Tibial nerve (tissue), 4 donors: Measurements from ENCODE around the gene CD300LB. TPM values are rescaled to one million over a fixed set of nuclear protein-coding genes. Genes with fewer than 3 reads are reported as not detected.

Experiments used
- DNase-seq, 2 donors: peaks; one replicate each; pipeline ENCODE4 v3.0.0-alpha.2; 2019; ENCODE audit warnings: low spot score in 2 of 2
- H3K27ac ChIP-seq, 4 donors: fragments of 200-600 bp; sonication (generic) in 3 of 4; one replicate each; pipeline ENCODE4 v1.5.1; 2017 to 2019; ENCODE audit warnings: mild to moderate bottlenecking in 1 of 4
- H3K27me3 ChIP-seq, 2 donors: fragments of 200-600 bp; sonication (generic) in 1 of 2; one replicate each; pipeline versions ENCODE4 v1.5.1 to v1.6.0; 2017 to 2019
- H3K36me3 ChIP-seq, 3 donors: fragments of 200-600 bp; sonication (generic); one replicate each; pipeline ENCODE4 v1.5.1; 2018 to 2019
- H3K4me1 ChIP-seq, 4 donors: fragments of 200-600 bp; sonication (generic) in 3 of 4; one replicate each; pipeline ENCODE4 v1.5.1; 2017 to 2019
- H3K4me3 ChIP-seq, 4 donors: fragments of 200-600 bp; sonication (generic) in 3 of 4; one replicate each; pipeline ENCODE4 v1.5.1; 2017 to 2019; ENCODE audit warnings: mild to moderate bottlenecking in 1 of 4, moderate library complexity in 1 of 4
- H3K9me3 ChIP-seq, 4 donors: fragments of 200-600 bp; sonication (generic) in 3 of 4; one replicate each; pipeline ENCODE4 v1.5.1; 2017 to 2019
- EP300 ChIP-seq, 2 donors: sonication (generic); formaldehyde crosslinking; IDR thresholded peaks; one replicate each; pipeline ENCODE4 v1.6.1; 2017; ENCODE audit warnings: antibody characterized with exemption in 2 of 2, mild to moderate bottlenecking in 1 of 2
- POLR2A ChIP-seq, 2 donors: fragments of 450-650 bp; IDR thresholded peaks; one replicate each; pipeline ENCODE4 v1.6.1; 2017; ENCODE audit warnings: antibody characterized with exemption in 2 of 2, mild to moderate bottlenecking in 2 of 2, moderate library complexity in 2 of 2
- WGBS, 2 donors: methylation state at CpG; one replicate each; pipeline ENCODE4 v1.1.5; 2018; 5-methylcytosine and 5-hydroxymethylcytosine counted together
- total RNA-seq, 4 donors: library from RNA; depleted of rRNA; stranded (reverse); fragments of >200 nt; gene quantifications; one replicate each; pipeline ENCODE4 v1.1.0, GENCODE V29; 2016
- TF ChIP-seq, protein P1 (sequence below), 5 experiments: fragments of 200-600 bp in 3 of 5; fragments of 450-650 bp in 2 of 5; sonication (generic) in 3 of 5; IDR thresholded peaks; one replicate each; pipeline ENCODE4 v1.5.1; 2016 to 2019; ENCODE audit warnings: antibody characterized with exemption in 5 of 5, mild to moderate bottlenecking in 3 of 5, moderate library complexity in 2 of 5

CD300LB gene
- total RNA-seq, 4 donors from 2014 or later, result 0.21 to 0.44 TPM; not detected in 2

DNA sequence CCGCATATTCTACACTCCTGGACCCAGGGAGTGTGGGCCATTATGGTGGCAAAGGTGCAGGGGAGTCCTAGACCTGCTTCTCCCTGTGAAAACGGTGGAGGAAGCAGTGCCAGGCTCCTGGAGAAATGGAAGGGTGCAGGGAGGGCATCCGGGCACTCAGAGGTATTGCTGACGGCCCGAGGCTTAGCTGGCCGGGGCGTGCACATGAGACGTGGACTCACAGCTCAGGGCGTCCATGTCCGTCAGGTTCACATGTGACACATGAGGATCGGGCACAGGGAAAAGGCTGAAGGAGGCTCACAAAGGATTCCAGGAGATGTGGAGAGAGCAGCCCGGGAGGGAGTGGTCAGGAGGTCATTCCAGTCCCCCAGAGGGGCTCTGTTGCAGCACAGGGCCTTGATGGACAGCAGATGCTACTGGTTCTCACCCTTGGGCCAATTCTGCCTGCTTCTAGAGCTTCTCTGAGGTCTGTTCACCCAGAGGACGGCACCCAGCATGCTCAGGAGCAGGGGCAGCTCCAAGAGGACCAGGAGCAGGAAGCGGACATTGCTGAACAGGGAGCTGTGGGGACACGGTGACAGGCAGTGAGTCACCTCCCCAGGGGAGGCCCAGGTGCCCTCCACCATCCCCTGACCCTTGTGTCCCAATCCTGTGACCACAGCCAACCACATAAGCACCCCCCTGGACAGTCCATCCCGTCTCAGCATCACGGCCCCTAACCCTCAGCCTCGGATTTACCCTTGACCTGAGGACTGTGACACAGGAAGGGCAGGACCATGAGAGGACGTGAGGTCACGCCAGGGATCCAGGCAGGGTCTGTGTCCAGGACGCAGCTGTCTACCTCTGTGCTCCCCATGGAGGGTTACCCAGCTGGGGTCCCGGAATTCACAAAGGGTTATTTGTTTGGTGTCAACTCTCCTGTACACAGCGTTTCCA, 10.2 kb upstream of the CD300LB start:
- H3K9me3 ChIP-seq, result no peaks in the 10 kb centered on the region
- no peak for DNase-seq
- H3K27ac ChIP-seq, result no peak overlapping the region
- WGBS, 2 donors, result 72 to 73% methylated on average over 20 to 21 of the region's 23 CpGs
- H3K36me3 ChIP-seq, result no peaks in the 10 kb centered on the region
- TF ChIP-seq EP300 (IDR thresholded peaks at IDR 0.05) (no peak), POLR2A (IDR thresholded peaks at IDR 0.05) (no peak)
- TF ChIP-seq, protein P1, sequence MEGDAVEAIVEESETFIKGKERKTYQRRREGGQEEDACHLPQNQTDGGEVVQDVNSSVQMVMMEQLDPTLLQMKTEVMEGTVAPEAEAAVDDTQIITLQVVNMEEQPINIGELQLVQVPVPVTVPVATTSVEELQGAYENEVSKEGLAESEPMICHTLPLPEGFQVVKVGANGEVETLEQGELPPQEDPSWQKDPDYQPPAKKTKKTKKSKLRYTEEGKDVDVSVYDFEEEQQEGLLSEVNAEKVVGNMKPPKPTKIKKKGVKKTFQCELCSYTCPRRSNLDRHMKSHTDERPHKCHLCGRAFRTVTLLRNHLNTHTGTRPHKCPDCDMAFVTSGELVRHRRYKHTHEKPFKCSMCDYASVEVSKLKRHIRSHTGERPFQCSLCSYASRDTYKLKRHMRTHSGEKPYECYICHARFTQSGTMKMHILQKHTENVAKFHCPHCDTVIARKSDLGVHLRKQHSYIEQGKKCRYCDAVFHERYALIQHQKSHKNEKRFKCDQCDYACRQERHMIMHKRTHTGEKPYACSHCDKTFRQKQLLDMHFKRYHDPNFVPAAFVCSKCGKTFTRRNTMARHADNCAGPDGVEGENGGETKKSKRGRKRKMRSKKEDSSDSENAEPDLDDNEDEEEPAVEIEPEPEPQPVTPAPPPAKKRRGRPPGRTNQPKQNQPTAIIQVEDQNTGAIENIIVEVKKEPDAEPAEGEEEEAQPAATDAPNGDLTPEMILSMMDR (IDR thresholded peaks at IDR 0.05), result no peak
- no peaks in the 10 kb centered on the region for H3K27me3 ChIP-seq
- no peaks in the 10 kb centered on the region for H3K4me1 ChIP-seq
- no peak overlapping the region for H3K4me3 ChIP-seq

DNA sequence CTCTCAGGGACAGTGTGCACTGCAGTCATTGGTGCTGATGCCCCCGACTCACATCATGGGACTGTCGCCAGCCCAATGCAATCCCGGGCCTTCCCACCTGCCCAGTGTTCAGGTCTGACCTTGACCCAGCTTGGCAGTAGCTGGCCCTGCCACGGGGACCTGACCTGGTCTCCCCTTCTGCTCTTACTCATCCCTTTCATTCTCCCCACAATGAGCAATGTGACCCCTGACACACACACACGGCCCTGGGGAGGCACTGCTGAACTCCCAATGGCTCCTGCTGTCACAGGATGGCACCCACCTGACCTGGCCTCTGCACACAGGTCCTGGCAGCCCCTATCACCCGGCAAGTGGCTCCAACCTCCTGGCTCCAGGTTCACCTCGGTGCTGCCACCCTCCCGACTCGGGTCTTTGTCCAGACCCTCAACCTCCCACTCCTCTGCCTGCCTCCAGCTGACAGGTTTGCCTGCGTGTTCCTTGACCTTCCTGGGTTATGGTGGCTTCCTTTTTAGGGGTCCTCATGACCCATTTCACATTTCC, 8.1 kb upstream of the CD300LB start:
- H3K27ac ChIP-seq, result no peak overlapping the region
- peaks cover 0 to 10% (median 0%) of the 10 kb centered on the region in 4 donors for H3K9me3 ChIP-seq
- no peak for DNase-seq
- no peak overlapping the region for H3K4me3 ChIP-seq
- no peaks in the 10 kb centered on the region for H3K4me1 ChIP-seq
- WGBS, 2 donors, result 70 to 72% methylated on average over 10 of the region's 10 CpGs
- no peaks in the 10 kb centered on the region for H3K27me3 ChIP-seq
- no peaks in the 10 kb centered on the region for H3K36me3 ChIP-seq
- TF ChIP-seq, protein P1 (IDR thresholded peaks at IDR 0.05), result no peak
- no peak for TF ChIP-seq POLR2A (IDR thresholded peaks at IDR 0.05)
- no peak for TF ChIP-seq EP300 (IDR thresholded peaks at IDR 0.05)

DNA sequence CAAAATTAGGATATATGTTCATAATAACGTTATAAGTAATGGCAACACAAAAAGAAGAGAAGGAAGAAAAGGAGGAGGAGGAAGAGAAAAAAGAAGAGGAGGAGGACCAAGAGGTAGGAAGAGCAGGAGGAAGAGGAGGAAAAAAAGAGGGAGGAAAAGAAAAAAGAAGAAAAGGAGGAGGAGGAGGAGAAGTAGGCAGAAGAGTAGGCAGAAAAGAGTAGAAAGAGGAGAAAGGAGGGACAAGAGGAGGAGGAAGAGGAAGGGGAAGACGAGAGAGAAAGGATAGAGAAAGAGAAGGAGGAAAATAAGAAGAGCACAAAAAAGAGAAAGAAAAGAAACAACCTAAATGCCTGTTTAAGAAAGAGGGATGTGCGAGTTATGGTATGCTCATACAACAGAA, 5.6 kb upstream of the CD300LB start:
- Histone ChIP-seq H3K36me3 (no peaks in the 10 kb centered on the region), H3K27me3 (no peaks in the 10 kb centered on the region), H3K27ac (no peak overlapping the region), H3K4me3 (no peak overlapping the region), H3K9me3 (peaks cover 0 to 10% (median 0%) of the 10 kb centered on the region in 4 donors), H3K4me1 (no peaks in the 10 kb centered on the region)
- TF ChIP-seq POLR2A (IDR thresholded peaks at IDR 0.05) (no peak), EP300 (IDR thresholded peaks at IDR 0.05) (no peak)
- TF ChIP-seq, protein P1 (IDR thresholded peaks at IDR 0.05), result no peak
- WGBS, 2 donors, result 76 to 79% methylated on average over 3 of the region's 3 CpGs
- no peak for DNase-seq

DNA sequence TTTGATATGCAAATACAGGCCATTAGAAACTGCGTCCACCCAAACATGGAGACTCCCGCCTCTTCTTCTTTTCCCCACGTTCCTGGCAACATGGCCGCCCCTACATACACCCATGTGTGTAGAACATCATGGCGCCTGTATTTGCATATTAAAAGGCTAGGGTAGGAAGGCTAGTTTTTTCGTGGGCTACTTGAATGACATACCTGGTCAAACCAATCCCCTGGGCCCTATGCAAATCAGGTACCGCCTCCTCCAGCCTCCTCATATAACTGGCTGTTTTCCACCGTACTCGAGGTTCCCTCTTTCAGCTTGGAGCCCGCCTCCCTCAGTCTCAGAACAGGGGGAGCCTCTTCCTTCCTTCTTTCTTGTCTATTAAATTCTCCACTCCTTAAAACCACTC, 840 bp upstream of the CD300LB start:
- H3K4me3 ChIP-seq, result peak overlapping the region in 1 of 4 donors; percentile 27
- peak in 1 of 2 donors; percentile 48 for DNase-seq
- WGBS, 2 donors, result 69 to 71% methylated on average over 10 of the region's 10 CpGs

More for the DNA sequence above, 840 bp upstream of the CD300LB start:
- peak in 1 of 2 donors; percentile 62 for TF ChIP-seq EP300 (IDR thresholded peaks at IDR 0.05)
- peak in 1 of 2 donors; percentile 54 for TF ChIP-seq POLR2A (IDR thresholded peaks at IDR 0.05)
- TF ChIP-seq, protein P1 (IDR thresholded peaks at IDR 0.05), result no peak
- H3K27me3 ChIP-seq, result no peaks in the 10 kb centered on the region
- H3K4me1 ChIP-seq, result no peaks in the 10 kb centered on the region
- H3K36me3 ChIP-seq, result no peaks in the 10 kb centered on the region
- H3K27ac ChIP-seq, result peak overlapping the region in 2 of 4 donors; percentile 45 to 56
- H3K9me3 ChIP-seq, result peaks cover 0 to 10% (median 0%) of the 10 kb centered on the region in 4 donors
